ENCODE data around the gene CPNE4. TPM values are rescaled to one million over a fixed set of nuclear protein-coding genes. Genes with fewer than 3 reads are reported as not detected.

CPNE4 gene
- total and polyA plus RNA-seq, 9 of the 15 experiments (the other 6 are each of a cell fraction or from before 2014, with no cell fraction given): not detected

GRCh38 chr3:132022914-132023313, 11.9 kb downstream of the CPNE4 start (continued):
- no peak for TF ChIP-seq FOXA3 (CRISPR knock-in tag; conservative IDR thresholded peaks at IDR 0.05 in 1 of 2, IDR thresholded peaks at IDR 0.05 in 1 of 2)

GRCh38 chr3:132020058-132020457, 14.8 kb downstream of the CPNE4 start:
- ATAC-seq: no peak
- no peaks in the 10 kb centered on the region for H3K36me3 ChIP-seq (ENCODE audit: control insufficient read depth, insufficient read depth, low read length)
- intact Hi-C loops (cut with micrococcal nuclease) (no loop called here), in situ Hi-C loops (cut with MboI) (loop anchor here (10.0 to 25.0 kb wide), 2 partner anchors 225 to 983 kb away; partner anchors contain the start of genes ASTE1 and NEK11)
- no TSS peak for BruUV-seq (replicated peaks)
- H3K9ac ChIP-seq (ENCODE audit: insufficient read depth in 1 of 2, low read depth in 2 of 2, low read length in 2 of 2): no peak overlapping the region
- no peak for FAIRE-seq
- H4K20me1 ChIP-seq (replicated peaks; ENCODE audit: control insufficient read depth, insufficient read depth, low read length): no peaks in the 10 kb centered on the region
- no peaks in the 10 kb centered on the region for H3K79me2 ChIP-seq (ENCODE audit: control insufficient read depth, insufficient read depth, low read length)
- no peaks in the 10 kb centered on the region for H3K4me1 ChIP-seq (replicated peaks in 1 of 2; ENCODE audit: control insufficient read depth in 2 of 2, insufficient read depth in 2 of 2, low read length in 2 of 2)
- H3K9me1 ChIP-seq (ENCODE audit: control insufficient read depth, insufficient read depth, low read length): no peaks in the 10 kb centered on the region
- no peak overlapping the region for H3K4me2 ChIP-seq (ENCODE audit: insufficient read depth, low read length)
- H3K9me3 ChIP-seq (replicated peaks; ENCODE audit: control insufficient read depth, insufficient read depth, low read depth, low read length): no peaks in the 10 kb centered on the region
- H3K27me3 ChIP-seq (ENCODE audit: control insufficient read depth in 2 of 2, insufficient read depth in 2 of 2, low read length in 2 of 2): no peaks in the 10 kb centered on the region
- CTCF ChIA-PET (ENCODE audit: low intra/inter-chr PET ratio): no interaction called here
- no peak for DNase-seq (ENCODE audit: extremely low read depth in 1 of 4, low spot score in 3 of 4)
- no peak overlapping the region for H3K27ac ChIP-seq (ENCODE audit: extremely low read depth, low read depth, low read length)
- no peak overlapping the region for H3K4me3 ChIP-seq
- POLR2A ChIA-PET: no interaction called here
- H2AFZ ChIP-seq (ENCODE audit: low read depth, low read length): no peak overlapping the region
- 0% methylated on average over 1 of the region's 3 CpGs for WGBS (ENCODE audit: insufficient coverage, low coverage, missing lambda C conversion rate)
- TF ChIP-seq AFF1 (IDR thresholded peaks at IDR 0.05; ENCODE audit: low read depth in 1 of 2, partially characterized antibody in 2 of 2) (no peak), CC2D1A (IDR thresholded peaks at IDR 0.05) (no peak), RNF219 (CRISPR knock-in tag; IDR thresholded peaks at IDR 0.05) (no peak), DLX4 (CRISPR knock-in tag; IDR thresholded peaks at IDR 0.05) (no peak), ZBTB26 (CRISPR knock-in tag; IDR thresholded peaks at IDR 0.05) (no peak), ZNF282 (CRISPR knock-in tag; IDR thresholded peaks at IDR 0.05) (no peak), SIX5 (IDR thresholded peaks at IDR 0.05; ENCODE audit: borderline replicate concordance in 1 of 2, insufficient read depth in 1 of 2, low read depth in 1 of 2, low read length in 2 of 2) (no peak), USF1 (CRISPR knock-in tag; IDR thresholded peaks at IDR 0.05) (no peak)

Data from K562 (cell line).